Measurements from ENCODE around the gene TENM3. TPM values are rescaled to one million over a fixed set of nuclear protein-coding genes. Genes with fewer than 3 reads are reported as not detected.
"Not testable (repeated sequence)": the region's sequence is repeated elsewhere in the genome, so short reads cannot be mapped to it uniquely, and the experiment has no call there.

TENM3 gene
- total RNA-seq, 1 donor = 24.2 TPM

DNA sequence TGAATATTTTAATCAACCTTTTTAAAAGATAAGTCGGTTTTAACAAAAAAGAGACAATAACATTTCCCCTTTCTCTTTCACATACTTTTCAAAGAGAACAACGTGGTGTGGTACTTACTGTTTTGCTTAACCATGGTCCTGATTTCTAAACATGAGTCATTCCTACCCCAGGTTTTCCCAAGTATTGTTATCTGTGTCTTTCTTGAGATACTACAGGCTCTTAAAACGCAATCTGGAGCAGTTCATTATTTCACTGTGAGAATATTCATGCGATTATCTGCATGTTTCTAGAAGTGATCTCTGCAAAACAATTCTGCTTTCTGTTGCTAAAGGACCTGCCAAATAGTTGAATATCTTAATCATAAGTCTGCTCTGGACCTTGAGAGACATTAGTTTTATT is 127.3 kb downstream of the TENM3 start:
- no peak for DNase-seq (ENCODE audit: low read depth)
- TF ChIP-seq, protein P1, sequence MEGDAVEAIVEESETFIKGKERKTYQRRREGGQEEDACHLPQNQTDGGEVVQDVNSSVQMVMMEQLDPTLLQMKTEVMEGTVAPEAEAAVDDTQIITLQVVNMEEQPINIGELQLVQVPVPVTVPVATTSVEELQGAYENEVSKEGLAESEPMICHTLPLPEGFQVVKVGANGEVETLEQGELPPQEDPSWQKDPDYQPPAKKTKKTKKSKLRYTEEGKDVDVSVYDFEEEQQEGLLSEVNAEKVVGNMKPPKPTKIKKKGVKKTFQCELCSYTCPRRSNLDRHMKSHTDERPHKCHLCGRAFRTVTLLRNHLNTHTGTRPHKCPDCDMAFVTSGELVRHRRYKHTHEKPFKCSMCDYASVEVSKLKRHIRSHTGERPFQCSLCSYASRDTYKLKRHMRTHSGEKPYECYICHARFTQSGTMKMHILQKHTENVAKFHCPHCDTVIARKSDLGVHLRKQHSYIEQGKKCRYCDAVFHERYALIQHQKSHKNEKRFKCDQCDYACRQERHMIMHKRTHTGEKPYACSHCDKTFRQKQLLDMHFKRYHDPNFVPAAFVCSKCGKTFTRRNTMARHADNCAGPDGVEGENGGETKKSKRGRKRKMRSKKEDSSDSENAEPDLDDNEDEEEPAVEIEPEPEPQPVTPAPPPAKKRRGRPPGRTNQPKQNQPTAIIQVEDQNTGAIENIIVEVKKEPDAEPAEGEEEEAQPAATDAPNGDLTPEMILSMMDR (IDR thresholded peaks at IDR 0.05; ENCODE audit: insufficient read depth, low read depth, low read length) = no peak
- no peak overlapping the region for H3K4me3 ChIP-seq (ENCODE audit: low read depth, low read length)

DNA sequence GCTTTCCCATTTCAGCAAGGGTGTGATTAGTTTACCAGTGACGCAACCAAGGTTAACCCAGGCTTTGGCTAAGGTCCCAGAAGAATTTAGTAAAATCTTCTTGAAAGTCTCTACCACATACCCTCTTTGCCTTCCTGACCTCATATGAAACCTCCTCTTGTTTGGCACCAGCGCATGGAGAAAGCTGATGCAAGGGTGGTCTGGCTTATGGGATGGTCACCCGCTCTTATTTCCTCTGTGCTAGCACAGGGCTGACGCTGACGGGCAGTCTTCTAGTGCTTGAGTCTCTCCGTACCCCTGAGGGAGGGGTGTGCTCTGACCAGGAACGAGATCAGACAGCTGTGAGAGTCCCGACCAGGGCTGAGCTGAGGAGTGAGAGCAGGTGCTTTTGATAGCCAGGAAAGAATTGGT is 137.6 kb downstream of the TENM3 start:
- peak; percentile 12 for DNase-seq (ENCODE audit: low read depth)
- TF ChIP-seq, protein P1 (IDR thresholded peaks at IDR 0.05; ENCODE audit: insufficient read depth, low read depth, low read length) = no peak
- no peak overlapping the region for H3K4me3 ChIP-seq (ENCODE audit: low read depth, low read length)

DNA sequence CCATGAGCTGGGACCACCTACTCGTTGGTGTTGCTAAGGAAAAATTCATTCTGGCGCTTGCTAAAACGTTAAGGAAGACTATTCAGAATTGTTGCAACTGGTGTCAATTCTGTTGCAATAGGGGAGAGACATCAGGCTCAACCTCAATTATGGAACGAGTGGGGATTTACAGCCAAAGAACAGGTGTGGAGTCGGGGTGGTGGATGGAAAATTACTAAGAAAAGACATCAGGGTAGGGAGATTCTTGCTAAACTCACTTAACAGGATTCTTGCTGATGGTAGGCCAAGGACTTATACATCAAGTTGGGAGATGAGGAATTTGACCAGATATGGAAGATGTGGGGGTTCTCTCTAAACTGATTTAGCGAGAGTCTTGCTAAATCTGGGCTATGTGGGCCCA is 139.7 kb downstream of the TENM3 start:
- TF ChIP-seq, protein P1 (IDR thresholded peaks at IDR 0.05; ENCODE audit: insufficient read depth, low read depth, low read length) = no peak
- DNase-seq (ENCODE audit: low read depth) = no peak

DNA sequence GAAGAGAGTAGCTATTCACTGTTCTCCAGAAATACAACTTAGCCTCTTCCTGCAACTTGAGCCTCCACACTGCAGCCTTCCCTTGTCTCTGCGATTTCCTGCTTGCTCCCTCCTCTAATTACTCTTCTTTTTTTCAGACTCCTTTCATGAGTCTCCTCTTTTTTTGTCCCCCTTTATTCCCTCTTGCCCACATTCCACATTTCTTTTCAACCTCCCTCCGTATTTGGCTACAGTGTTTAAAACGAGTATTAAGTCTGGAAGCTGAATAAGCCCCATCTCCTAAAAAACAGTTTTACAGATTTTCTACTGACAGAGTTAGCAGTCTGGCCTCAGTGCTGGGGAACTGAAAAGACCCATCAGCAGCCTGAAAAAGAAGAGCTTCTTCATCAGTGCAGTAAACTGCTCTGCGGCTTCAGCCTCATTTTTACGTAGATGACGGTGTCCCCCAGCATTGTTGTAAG is 141.5 kb downstream of the TENM3 start:
- H3K4me3 ChIP-seq (ENCODE audit: low read depth, low read length) = no peak overlapping the region
- TF ChIP-seq, protein P1 (IDR thresholded peaks at IDR 0.05; ENCODE audit: insufficient read depth, low read depth, low read length) = no peak
- no peak for DNase-seq (ENCODE audit: low read depth)

More for the DNA sequence above, 139.7 kb downstream of the TENM3 start:
- no peak overlapping the region for H3K4me3 ChIP-seq (ENCODE audit: low read depth, low read length)

DNA sequence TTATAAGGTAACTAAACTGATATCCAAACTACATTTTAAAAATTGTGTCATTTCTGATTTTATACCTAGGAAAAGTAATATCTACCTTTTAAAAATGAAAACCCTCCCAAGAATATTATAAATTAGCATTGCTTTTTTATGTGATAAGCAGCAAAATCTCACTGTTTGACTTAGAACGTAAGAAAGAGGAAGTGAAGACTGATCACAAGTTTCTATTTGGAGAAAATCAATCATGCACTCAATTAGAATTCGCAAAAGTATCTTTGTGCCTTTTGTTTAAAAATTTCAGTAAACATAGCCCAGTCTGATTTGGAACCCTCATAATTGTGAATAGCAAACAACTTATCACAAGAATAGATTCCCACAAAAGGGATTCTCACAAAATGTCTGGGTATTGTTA is 142.7 kb downstream of the TENM3 start:
- no peak for DNase-seq (ENCODE audit: low read depth)
- no peak overlapping the region for H3K4me3 ChIP-seq (ENCODE audit: low read depth, low read length)
- TF ChIP-seq, protein P1 (IDR thresholded peaks at IDR 0.05; ENCODE audit: insufficient read depth, low read depth, low read length) = no peak

DNA sequence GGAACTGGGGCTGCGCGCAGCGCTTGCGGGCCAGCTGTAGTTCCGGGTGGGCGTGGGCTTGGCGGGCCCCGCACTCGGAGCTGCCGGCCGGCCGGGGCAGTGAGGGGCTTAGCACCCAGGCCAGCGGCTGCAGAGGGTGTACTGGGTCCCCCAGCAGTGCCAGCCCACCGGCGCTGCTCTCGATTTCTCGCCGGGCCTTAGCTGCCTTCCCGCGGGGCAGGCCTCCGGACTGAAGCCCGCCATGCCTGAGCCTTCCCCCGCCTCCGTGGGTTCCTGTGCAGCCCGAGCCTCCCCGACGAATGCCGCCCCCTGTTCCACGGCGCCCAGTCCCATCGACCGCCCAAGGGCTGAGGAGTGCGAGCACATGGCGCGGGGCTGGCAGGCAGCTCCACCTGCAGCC is 143.4 kb downstream of the TENM3 start:
- not testable (repeated sequence) for H3K4me3 ChIP-seq (ENCODE audit: low read depth, low read length); DNase-seq (ENCODE audit: low read depth)

DNA sequence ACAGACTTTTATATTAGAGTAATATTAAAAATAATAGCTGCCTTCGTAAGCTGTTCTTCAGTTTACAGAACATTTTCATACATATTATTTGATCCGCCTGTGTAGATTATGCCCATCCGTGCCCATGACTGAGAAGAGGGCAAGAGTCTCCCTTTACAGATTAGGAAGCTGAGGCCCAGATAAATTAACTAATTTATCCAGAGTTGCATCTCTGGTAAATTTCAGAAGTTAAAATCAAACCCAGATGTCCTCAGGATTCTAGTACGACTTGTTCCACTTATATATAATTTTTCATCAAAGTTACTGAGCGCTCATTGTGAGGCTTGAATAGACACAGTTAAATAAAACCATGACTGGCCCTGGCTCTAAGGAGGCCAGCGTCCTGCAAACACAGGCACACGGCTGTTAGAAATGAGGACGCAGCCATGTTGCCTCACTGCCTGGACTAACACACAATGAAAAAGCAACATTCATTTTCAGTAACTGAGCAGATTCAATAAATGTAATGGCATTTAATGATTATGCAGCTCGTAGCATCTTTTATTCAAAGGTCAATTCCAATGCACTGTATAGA is 148.0 kb downstream of the TENM3 start:
- H3K4me3 ChIP-seq (ENCODE audit: low read depth, low read length) = no peak overlapping the region
- TF ChIP-seq, protein P1 (IDR thresholded peaks at IDR 0.05; ENCODE audit: insufficient read depth, low read depth, low read length) = no peak
- DNase-seq (ENCODE audit: low read depth) = no peak
